Measurements from ENCODE around the gene IL18. TPM values are rescaled to one million over a fixed set of nuclear protein-coding genes. Genes with fewer than 3 reads are reported as not detected.

IL18 gene
- polyA plus RNA-seq, 1 donor (not counting 4 experiments of a cell fraction or from before 2014, with no cell fraction given), result 205 TPM

DNA sequence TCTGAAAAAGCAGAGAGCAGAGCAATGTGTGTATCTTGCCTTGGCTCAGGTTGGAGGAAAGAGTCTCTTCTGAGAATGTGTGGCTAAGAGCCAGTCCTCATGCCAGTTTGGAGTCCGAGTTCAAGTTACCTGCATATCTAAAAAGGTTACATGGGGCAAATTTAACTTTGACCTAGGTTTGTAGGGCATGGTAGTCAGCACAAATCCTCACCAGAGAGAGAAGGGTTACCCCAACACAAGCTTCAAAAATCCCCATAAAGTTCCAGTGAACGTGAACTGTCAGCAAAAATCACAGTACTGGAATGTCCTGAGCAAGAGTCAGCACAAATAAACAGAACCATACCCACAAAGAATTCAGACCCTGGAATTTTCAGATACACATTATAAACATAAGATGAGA is 63.4 kb downstream of the IL18 start:
- Histone ChIP-seq H3K4me3 (ENCODE audit: control insufficient read depth in 2 of 3, extremely low read depth in 1 of 3, insufficient read depth in 2 of 3, low read depth in 1 of 3, low read length in 3 of 3) (no peak overlapping the region), H3K9ac (ENCODE audit: control insufficient read depth, extremely low read depth, insufficient read depth, low read length) (no peak overlapping the region), H3K27ac (ENCODE audit: control insufficient read depth, insufficient read depth, low read length) (no peak overlapping the region), H3K36me3 (ENCODE audit: control insufficient read depth in 2 of 2, extremely low read depth in 1 of 2, insufficient read depth in 2 of 2, low read length in 2 of 2) (no peaks in the 10 kb centered on the region), H3K4me1 (ENCODE audit: control insufficient read depth, extremely low read depth, insufficient read depth, low read length) (peaks cover 1% of the 10 kb centered on the region), H3K79me2 (ENCODE audit: control insufficient read depth, insufficient read depth, low read length) (no peaks in the 10 kb centered on the region), H3K27me3 (ENCODE audit: control insufficient read depth, extremely low read depth, insufficient read depth, low read length) (no peaks in the 10 kb centered on the region), H3K9me3 (ENCODE audit: control insufficient read depth, low read depth, low read length) (no peaks in the 10 kb centered on the region), H4K20me1 (ENCODE audit: control insufficient read depth, extremely low read depth, insufficient read depth, low read length) (no peaks in the 10 kb centered on the region), H3K9me1 (ENCODE audit: control insufficient read depth, extremely low read depth, insufficient read depth, low read length) (no peaks in the 10 kb centered on the region), H3K4me2 (ENCODE audit: control insufficient read depth, extremely low read depth, insufficient read depth, low read depth, low read length) (no peak overlapping the region), H2AFZ (ENCODE audit: control insufficient read depth, low read length) (no peak overlapping the region)
- dilution Hi-C loops (cut with MboI; ENCODE audit: extremely low pct_ligation_motif_present, low sequenced_read_pairs), result no loop called here
- DNase-seq (ENCODE audit: low read depth, low spot score) (no peak), FAIRE-seq (no peak)
- TF ChIP-seq EZH2 (IDR thresholded peaks at IDR 0.05; ENCODE audit: low read length), result no peak
- TF ChIP-seq, protein P1, sequence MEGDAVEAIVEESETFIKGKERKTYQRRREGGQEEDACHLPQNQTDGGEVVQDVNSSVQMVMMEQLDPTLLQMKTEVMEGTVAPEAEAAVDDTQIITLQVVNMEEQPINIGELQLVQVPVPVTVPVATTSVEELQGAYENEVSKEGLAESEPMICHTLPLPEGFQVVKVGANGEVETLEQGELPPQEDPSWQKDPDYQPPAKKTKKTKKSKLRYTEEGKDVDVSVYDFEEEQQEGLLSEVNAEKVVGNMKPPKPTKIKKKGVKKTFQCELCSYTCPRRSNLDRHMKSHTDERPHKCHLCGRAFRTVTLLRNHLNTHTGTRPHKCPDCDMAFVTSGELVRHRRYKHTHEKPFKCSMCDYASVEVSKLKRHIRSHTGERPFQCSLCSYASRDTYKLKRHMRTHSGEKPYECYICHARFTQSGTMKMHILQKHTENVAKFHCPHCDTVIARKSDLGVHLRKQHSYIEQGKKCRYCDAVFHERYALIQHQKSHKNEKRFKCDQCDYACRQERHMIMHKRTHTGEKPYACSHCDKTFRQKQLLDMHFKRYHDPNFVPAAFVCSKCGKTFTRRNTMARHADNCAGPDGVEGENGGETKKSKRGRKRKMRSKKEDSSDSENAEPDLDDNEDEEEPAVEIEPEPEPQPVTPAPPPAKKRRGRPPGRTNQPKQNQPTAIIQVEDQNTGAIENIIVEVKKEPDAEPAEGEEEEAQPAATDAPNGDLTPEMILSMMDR (optimal IDR thresholded peaks at IDR 0.05 in 1 of 3, IDR thresholded peaks at IDR 0.05 in 1 of 3, conservative IDR thresholded peaks at IDR 0.05 in 1 of 3; ENCODE audit: extremely low read depth in 1 of 3, insufficient read depth in 2 of 3, low read length in 3 of 3), result no peak

DNA sequence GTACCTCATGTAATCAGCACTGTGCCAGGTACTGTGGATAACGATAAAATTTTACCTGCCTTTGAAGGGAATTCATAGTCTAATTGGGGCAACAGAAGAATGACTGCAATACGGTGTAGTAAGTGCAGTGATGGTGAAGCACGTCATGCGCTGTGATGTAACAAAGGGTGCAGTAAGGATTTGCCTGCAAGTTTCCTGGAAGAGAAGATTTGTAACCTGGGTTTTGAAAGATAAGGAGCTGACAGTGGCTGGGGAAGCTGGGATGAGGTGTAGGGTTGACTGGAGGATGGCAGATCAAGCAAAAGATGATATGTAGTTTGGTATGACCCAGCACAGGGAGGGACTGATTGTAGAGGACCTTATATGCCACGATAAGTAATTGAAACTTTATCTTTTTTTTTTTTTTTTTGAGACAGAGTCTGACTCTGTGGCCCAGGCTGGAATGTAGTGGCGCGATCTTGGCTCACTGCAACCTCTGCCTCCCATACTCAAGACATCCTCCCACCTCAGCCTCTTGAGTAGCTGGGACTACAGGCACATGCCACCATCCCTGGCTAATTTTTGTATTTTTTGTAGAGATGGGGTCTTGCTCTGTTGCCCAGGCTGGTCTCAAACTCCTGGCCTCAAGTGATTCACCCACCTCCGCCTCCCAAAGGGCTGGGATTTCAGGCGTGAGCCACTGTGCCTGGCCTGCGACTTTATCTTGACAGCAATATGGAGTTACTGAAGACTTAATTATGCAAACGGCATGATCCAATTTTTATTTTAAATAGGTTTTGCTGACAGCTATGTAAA is 66.0 kb downstream of the IL18 start:
- Histone ChIP-seq H4K20me1 (ENCODE audit: control insufficient read depth, extremely low read depth, insufficient read depth, low read length) (no peaks in the 10 kb centered on the region), H3K27me3 (ENCODE audit: control insufficient read depth, extremely low read depth, insufficient read depth, low read length) (no peaks in the 10 kb centered on the region), H3K36me3 (ENCODE audit: control insufficient read depth in 2 of 2, extremely low read depth in 1 of 2, insufficient read depth in 2 of 2, low read length in 2 of 2) (peaks cover 0 to 4% of the 10 kb centered on the region in 2 experiments), H3K4me1 (ENCODE audit: control insufficient read depth, extremely low read depth, insufficient read depth, low read length) (no peaks in the 10 kb centered on the region), H3K4me2 (ENCODE audit: control insufficient read depth, extremely low read depth, insufficient read depth, low read depth, low read length) (no peak overlapping the region), H3K79me2 (ENCODE audit: control insufficient read depth, insufficient read depth, low read length) (no peaks in the 10 kb centered on the region), H3K27ac (ENCODE audit: control insufficient read depth, insufficient read depth, low read length) (no peak overlapping the region), H2AFZ (ENCODE audit: control insufficient read depth, low read length) (no peak overlapping the region), H3K9me1 (ENCODE audit: control insufficient read depth, extremely low read depth, insufficient read depth, low read length) (no peaks in the 10 kb centered on the region), H3K9ac (ENCODE audit: control insufficient read depth, extremely low read depth, insufficient read depth, low read length) (no peak overlapping the region), H3K9me3 (ENCODE audit: control insufficient read depth, low read depth, low read length) (no peaks in the 10 kb centered on the region), H3K4me3 (ENCODE audit: control insufficient read depth in 2 of 3, extremely low read depth in 1 of 3, insufficient read depth in 2 of 3, low read depth in 1 of 3, low read length in 3 of 3) (no peak overlapping the region)
- TF ChIP-seq, protein P1 (optimal IDR thresholded peaks at IDR 0.05 in 1 of 3, IDR thresholded peaks at IDR 0.05 in 1 of 3, conservative IDR thresholded peaks at IDR 0.05 in 1 of 3; ENCODE audit: extremely low read depth in 1 of 3, insufficient read depth in 2 of 3, low read length in 3 of 3), result no peak
- TF ChIP-seq EZH2 (IDR thresholded peaks at IDR 0.05; ENCODE audit: low read length), result no peak
- DNase-seq (ENCODE audit: low read depth, low spot score), result no peak
- no peak for FAIRE-seq
- dilution Hi-C loops (cut with MboI; ENCODE audit: extremely low pct_ligation_motif_present, low sequenced_read_pairs), result no loop called here
